Thyroid gland (tissue), 4 donors: Measurements from ENCODE around the gene RAD21L1. TPM values are rescaled to one million over a fixed set of nuclear protein-coding genes. Genes with fewer than 3 reads are reported as not detected.

Source experiments
- DNase-seq, 2 donors: peaks; one replicate each; pipeline ENCODE4 v3.0.0-alpha.2; 2019
- H3K27ac ChIP-seq, 3 donors: fragments of 200-600 bp; sonication (generic); 1 replicate in 2 of 3; 2 replicates in 1 of 3; pipeline ENCODE4 v1.5.1; 2016 to 2019; ENCODE audit warnings: mild to moderate bottlenecking in 1 of 3, moderate library complexity in 1 of 3
- H3K27me3 ChIP-seq: fragments of 200-600 bp; sonication (generic); one replicate; pipeline ENCODE4 v1.5.1; 2019
- H3K36me3 ChIP-seq, 2 donors: fragments of 200-600 bp; sonication (generic); one replicate each; pipeline ENCODE4 v1.5.1; 2016 to 2019
- H3K4me1 ChIP-seq, 2 donors: fragments of 200-600 bp; sonication (generic); one replicate each; pipeline ENCODE4 v1.5.1; 2017 to 2019
- H3K4me3 ChIP-seq, 3 donors: fragments of 200-600 bp; sonication (generic); replicated peaks in 1 of 3; 1 replicate in 2 of 3; 2 replicates in 1 of 3; pipeline ENCODE4 v1.5.1; 2016; ENCODE audit warnings: mild to moderate bottlenecking in 1 of 3
- H3K9me3 ChIP-seq: fragments of 200-600 bp; sonication (generic); one replicate; pipeline ENCODE4 v1.5.1; 2017
- CTCF ChIP-seq, 6 experiments: fragments of 200-600 bp in 3 of 6; fragments of 450-650 bp in 3 of 6; sonication (generic) in 3 of 6; IDR thresholded peaks; one replicate each; pipeline ENCODE4 v1.5.1; 2016 to 2019; ENCODE audit warnings: antibody characterized with exemption in 6 of 6, mild to moderate bottlenecking in 2 of 6, inconsistent platforms in 1 of 6, moderate library complexity in 1 of 6
- POLR2A ChIP-seq, 2 donors: fragments of 450-650 bp; IDR thresholded peaks; one replicate each; pipeline ENCODE4 v1.6.1; 2017; ENCODE audit warnings: antibody characterized with exemption in 2 of 2, mild to moderate bottlenecking in 2 of 2, moderate library complexity in 1 of 2
- WGBS, 2 donors: methylation state at CpG; one replicate each; pipeline ENCODE4 v1.1.5; 2017; 5-methylcytosine and 5-hydroxymethylcytosine counted together
- intact Hi-C: fragments of 100-400 bp; cut with DNase I; formaldehyde crosslinking; loops from one replicate; pipeline ENCODE4 v1.15.1; 2023
- total RNA-seq, 4 donors: library from RNA; depleted of rRNA; stranded (reverse); fragments of >200 nt; gene quantifications; one replicate each; pipeline ENCODE4 v1.2.3, GENCODE V29; 2016

Gene RAD21L1
- total RNA-seq, 4 donors from 2014 or later: not detected

- intact Hi-C loops: no loop called here
- Histone ChIP-seq H3K27me3 (no peaks in the 10 kb centered on the region), H3K36me3 (no peaks in the 10 kb centered on the region), H3K9me3 (no peaks in the 10 kb centered on the region), H3K4me1 (peaks cover 0 to 13% of the 10 kb centered on the region in 2 donors), H3K27ac (no peak overlapping the region), H3K4me3 (no peak overlapping the region)
- 48 to 57% methylated on average over 4 of the region's 4 CpGs for WGBS, 2 donors
- DNase-seq: no peak
- TF ChIP-seq CTCF (IDR thresholded peaks at IDR 0.05) (no peak), POLR2A (IDR thresholded peaks at IDR 0.05) (no peak)
Observed at GRCh38 chr20:1182106-1182505, 43.7 kb upstream of the RAD21L1 start.

GRCh38 chr20:1183153-1183552 lies 42.7 kb upstream of the RAD21L1 start:
- no peaks in the 10 kb centered on the region for H3K9me3 ChIP-seq
- intact Hi-C loops: no loop called here
- WGBS, 2 donors: 69 to 75% methylated on average over 6 of the region's 6 CpGs
- no peak overlapping the region for H3K4me3 ChIP-seq
- H3K27ac ChIP-seq: no peak overlapping the region
- H3K27me3 ChIP-seq: no peaks in the 10 kb centered on the region
- no peak for DNase-seq
- peaks cover 0 to 13% of the 10 kb centered on the region in 2 donors for H3K4me1 ChIP-seq
- no peaks in the 10 kb centered on the region for H3K36me3 ChIP-seq
- TF ChIP-seq POLR2A (IDR thresholded peaks at IDR 0.05): no peak
- TF ChIP-seq CTCF (IDR thresholded peaks at IDR 0.05): no peak

GRCh38 chr20:1184260-1184637 lies 41.6 kb upstream of the RAD21L1 start:
- intact Hi-C loops: no loop called here
- Histone ChIP-seq H3K4me3 (no peak overlapping the region), H3K27me3 (no peaks in the 10 kb centered on the region), H3K9me3 (no peaks in the 10 kb centered on the region), H3K4me1 (peaks cover 0 to 13% of the 10 kb centered on the region in 2 donors), H3K27ac (no peak overlapping the region), H3K36me3 (no peaks in the 10 kb centered on the region)
- TF ChIP-seq CTCF (IDR thresholded peaks at IDR 0.05): no peak
- no peak for TF ChIP-seq POLR2A (IDR thresholded peaks at IDR 0.05)
- DNase-seq: no peak
- 24 to 38% methylated on average over 6 to 8 of the region's 13 CpGs for WGBS, 2 donors

GRCh38 chr20:1184638-1185315 lies 41.1 kb upstream of the RAD21L1 start, which contains the start of gene TMEM74B:
Gene TMEM74B, minus strand, starts transcription at chr20:1184981. Its CDS starts 1,180 bp downstream, at chr20:1183801.
- TF ChIP-seq CTCF (IDR thresholded peaks at IDR 0.05) (no peak), POLR2A (IDR thresholded peaks at IDR 0.05) (no peak)
- Histone ChIP-seq H3K27me3 (no peaks in the 10 kb centered on the region), H3K4me1 (peaks cover 0 to 13% of the 10 kb centered on the region in 2 donors), H3K9me3 (no peaks in the 10 kb centered on the region), H3K27ac (no peak within 1 kb of the TSS), H3K4me3 (peak within 1 kb of the TSS in 1 of 3 donors; percentile 43), H3K36me3 (no peaks in the 10 kb centered on the region)
- 0 to 5% methylated on average over 2 to 15 of the region's 76 CpGs for WGBS, 2 donors
- intact Hi-C loops: no loop called here
- DNase-seq: no peak

- intact Hi-C loops: no loop called here
- Histone ChIP-seq H3K4me3 (peak overlapping the region in 1 of 3 donors; percentile 43), H3K27ac (no peak overlapping the region), H3K36me3 (no peaks in the 10 kb centered on the region), H3K4me1 (peaks cover 0 to 13% of the 10 kb centered on the region in 2 donors), H3K27me3 (no peaks in the 10 kb centered on the region), H3K9me3 (no peaks in the 10 kb centered on the region)
- TF ChIP-seq POLR2A (IDR thresholded peaks at IDR 0.05) (no peak), CTCF (IDR thresholded peaks at IDR 0.05) (no peak)
- DNase-seq: no peak
- 10% methylated on average over 2 of the region's 54 CpGs; no CpG with 5 or more reads in 1 of the 2 donors for WGBS, 2 donors
Observed at GRCh38 chr20:1185316-1185741, 40.5 kb upstream of the RAD21L1 start.
